DOHH2 (cell line): ENCODE results near the gene SON.

Experiments
- CTCF ChIP-seq: fragments of 200-600 bp; sonication (generic); IDR thresholded peaks from one replicate; pipeline ENCODE4 v1.5.1; 2014; ENCODE audit warnings: antibody characterized with exemption, mild to moderate bottlenecking, low read depth, low read length; ENCODE audit not compliant: poor library complexity, severe bottlenecking
- EZH2phosphoT487 ChIP-seq: fragments of 200-600 bp; sonication (generic); IDR thresholded peaks from 2 replicates; pipeline ENCODE4 v1.6.1; 2017; ENCODE audit warnings: borderline replicate concordance, mild to moderate bottlenecking, antibody characterized with exemption, low read length, moderate library complexity, mixed read lengths

GRCh38 chr21:33531007-33531406 is 11.8 kb upstream of the SON start:
- TF ChIP-seq CTCF (no peak), EZH2phosphoT487 (no peak)
